HG03159 (cell line): Measurements from ENCODE around the gene FBXW9.
"Not testable (repeated sequence)": the region's sequence is repeated elsewhere in the genome, so short reads cannot be mapped to it uniquely, and the experiment has no call there.

ENCODE experiments used
- ATAC-seq: cut with Tn5 transposase; IDR thresholded peaks from one replicate; pipeline ENCODE4 v1.9.1; 2021; ENCODE audit warnings: mild to moderate bottlenecking, moderate library complexity; ENCODE audit not compliant: unreplicated experiment

The FBXW9 gene

DNA sequence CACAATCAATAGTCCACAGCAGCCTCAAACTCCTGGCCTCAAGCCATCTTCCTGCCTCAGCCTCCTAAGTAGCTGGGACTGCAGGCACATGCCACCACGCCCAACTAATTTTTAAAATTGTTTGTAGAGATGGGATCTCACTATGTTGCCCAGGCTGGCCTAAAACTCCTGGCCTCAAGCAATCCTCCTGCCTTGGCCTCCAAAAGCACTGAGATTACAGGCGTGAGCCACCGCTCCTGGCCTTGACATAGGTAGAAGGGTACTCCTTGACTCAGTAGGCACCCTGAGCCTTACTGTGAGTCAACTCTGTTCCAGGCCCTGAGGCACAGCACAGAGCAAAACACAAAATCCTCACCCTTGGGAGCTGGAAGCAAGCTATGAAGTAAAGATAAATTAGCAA, 19.5 kb upstream of the FBXW9 start:
- ATAC-seq = no peak

DNA sequence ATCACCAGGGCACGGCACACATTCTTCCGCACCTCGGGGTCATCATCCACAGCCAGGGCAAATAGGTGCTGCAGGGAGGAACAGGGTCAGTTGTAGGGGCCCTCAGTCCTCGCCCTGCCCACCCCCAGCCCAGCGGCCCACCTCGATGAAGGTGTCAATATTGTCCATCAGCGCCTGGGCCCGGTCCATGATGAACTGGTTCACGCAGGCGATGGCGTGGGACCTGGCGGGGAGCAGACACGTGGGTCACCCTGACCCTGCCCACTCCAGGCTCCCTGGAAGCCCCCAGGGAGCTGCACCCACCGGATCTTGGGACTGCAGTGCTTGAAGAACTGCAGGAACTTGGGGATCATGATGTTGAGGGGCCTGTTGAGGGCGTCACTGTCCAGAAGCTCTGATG, 18.7 kb upstream of the FBXW9 start:
- ATAC-seq = no peak

DNA sequence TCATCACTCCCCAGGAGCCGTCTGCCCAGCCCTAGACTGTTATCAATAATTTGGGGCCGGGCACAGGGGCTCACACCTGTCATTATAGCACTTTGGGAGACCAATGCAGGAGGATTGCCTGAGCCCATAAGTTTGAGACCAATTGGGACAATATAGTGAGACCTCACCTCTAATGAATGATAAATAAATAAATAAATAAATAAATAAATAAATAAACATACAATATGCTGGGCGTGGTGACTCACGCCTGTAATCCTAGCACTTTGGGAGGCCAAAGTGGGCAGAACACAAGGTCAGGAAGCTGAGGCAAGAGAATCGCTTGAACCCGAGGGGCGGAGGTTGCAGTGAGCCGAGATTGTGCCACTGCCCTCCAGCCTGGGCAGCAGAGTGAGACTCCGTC, 16.9 kb upstream of the FBXW9 start:
- not testable (repeated sequence) for ATAC-seq

DNA sequence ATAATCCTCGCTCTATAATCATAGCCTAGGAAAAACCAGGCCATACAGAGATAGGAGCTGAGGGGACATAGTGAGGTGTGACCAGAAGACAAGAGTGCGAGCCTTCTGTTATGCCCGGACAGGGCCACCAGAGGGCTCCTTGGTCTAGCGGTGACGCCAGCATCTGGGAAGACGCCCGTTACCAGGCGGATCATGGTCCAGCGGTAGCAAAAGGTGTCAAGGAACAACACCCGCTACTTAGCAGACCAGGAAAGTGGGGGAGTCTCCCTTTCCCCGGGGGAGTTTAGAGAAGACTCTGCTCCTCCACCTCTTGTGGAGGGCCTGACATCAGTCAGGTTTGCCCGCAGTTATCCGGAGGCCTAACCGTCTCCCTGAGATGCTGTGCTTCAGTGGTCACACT, 15.6 kb upstream of the FBXW9 start:
- ATAC-seq = not testable (repeated sequence)

DNA sequence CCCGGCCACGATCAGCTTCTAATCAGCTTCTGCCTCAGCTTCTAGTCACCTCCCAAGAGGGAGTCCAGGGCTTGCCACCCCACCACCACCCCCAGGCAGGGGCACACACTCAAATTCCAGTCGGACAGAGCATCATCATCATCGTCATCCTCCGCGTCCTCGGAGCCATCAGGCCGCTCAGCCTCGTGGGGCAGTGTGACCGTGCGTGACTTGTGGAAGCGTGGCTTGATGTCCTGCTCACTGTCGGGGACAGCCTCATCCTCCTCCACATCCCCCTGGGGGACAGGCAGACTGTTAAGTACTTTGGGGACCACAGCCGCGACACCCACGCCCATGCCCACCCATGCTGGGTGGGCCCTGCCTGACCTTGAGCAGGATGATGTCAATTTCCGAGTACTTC, 14.8 kb upstream of the FBXW9 start:
- no peak for ATAC-seq

DNA sequence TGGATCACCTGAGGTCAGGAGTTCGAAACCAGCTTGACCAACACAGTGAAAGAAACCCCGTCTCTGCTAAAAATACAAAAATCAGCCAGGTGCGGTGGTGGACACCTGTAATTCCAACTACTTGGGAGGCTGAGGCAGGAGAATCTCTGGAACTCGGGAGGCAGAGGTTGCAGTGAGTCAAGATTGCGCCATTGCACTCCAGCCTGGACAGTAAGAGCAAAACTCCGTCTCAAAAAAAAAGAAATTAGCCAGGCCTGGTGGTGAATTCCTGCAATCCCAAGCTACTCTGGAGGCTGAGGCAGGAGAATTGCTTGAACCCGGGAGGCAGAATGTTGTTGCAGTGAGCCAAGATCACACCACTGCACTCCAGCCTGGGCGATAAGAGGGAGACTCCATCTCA, 12.2 kb upstream of the FBXW9 start:
- ATAC-seq = no peak

DNA sequence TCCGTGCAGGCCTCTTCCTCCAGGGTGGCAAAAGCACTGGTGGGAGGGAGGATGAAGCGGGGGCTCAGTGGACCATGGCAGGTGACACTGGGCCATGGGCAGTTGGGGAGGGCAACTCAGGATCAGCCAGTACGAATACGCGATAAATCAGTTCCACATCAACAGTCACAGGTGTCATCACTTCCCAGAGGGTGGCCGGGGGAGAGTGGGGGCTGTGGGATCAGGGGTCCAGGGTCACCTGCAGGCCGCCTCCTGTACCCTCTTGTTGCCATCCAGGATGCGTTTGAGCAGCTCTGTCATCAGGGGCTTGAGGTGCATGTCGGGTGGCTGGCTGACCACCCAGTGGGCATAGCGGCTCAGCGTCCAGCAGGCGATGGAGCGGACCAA, 9.9 kb upstream of the FBXW9 start:
- no peak for ATAC-seq

DNA sequence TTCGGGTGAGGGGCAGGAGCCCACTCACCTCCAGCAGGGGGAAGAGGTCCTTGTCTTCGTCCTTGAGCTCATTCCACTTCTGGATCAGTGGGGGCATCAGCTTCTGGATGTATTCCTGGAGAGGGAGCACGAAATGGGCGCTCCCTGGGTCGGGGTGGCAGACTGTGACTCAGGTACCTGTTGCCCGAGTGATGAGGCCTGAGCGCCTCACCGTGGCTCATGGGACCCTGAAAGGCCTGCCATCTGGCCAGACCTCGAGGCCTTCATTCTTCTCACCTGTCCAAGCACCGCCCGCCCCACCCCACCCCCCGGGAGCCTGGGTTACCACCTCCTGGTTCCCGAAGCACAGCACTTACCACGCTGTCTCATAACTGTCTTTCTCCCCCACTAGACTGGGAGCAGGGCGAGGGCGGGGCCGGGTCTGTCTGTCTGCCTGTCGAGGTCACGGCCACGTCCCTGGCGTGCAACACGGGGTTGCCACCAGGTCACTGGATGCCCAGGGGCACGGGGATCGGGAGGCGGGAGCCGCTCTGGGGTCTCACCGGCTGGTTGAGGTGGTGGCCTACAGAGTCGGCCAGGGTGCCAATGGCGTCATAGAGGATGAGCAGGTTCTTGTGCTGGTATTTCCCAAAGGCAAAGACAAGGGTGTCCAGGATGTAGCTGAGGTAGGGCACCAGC, 9.4 kb upstream of the FBXW9 start:
- ATAC-seq = no peak

DNA sequence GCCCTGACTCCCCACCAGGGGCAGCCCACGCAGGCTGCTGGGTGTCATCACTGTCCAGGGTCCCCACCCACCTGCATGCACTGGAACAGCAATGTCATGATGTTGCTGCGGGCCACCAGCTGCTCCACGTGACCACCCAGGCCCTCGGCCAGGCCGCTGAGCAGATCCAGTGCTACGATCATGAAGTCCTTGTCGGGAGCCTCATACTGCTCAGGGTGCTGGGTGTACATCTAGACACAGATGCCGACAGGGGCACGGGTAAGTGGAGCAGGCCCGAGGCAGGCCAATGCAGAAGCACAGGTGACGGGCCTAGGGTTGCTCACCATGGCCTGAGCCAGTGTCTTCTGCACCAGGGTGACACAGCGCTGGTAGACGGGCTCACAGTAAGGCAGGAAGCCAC, 8.7 kb upstream of the FBXW9 start:
- ATAC-seq = no peak

DNA sequence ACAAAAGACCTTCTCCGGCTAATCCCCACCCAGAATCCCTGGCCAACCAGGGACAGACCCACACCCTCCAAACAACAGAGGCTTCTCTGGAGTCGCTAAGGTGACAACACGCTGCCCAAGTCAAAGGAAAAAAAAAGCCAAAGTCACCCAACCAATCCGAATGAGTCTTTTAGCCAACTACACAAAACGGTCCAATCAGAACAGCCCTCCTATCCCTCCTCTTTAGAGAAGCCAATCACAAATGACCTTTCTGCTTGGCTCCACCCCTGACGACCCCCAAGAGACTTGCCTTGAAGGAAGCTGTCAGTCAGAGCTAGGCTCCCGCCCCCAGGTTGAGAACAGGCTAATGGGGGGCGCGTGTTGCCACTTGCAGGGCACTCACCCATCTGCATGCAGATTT, 6.6 kb upstream of the FBXW9 start:
- ATAC-seq = no peak

DNA sequence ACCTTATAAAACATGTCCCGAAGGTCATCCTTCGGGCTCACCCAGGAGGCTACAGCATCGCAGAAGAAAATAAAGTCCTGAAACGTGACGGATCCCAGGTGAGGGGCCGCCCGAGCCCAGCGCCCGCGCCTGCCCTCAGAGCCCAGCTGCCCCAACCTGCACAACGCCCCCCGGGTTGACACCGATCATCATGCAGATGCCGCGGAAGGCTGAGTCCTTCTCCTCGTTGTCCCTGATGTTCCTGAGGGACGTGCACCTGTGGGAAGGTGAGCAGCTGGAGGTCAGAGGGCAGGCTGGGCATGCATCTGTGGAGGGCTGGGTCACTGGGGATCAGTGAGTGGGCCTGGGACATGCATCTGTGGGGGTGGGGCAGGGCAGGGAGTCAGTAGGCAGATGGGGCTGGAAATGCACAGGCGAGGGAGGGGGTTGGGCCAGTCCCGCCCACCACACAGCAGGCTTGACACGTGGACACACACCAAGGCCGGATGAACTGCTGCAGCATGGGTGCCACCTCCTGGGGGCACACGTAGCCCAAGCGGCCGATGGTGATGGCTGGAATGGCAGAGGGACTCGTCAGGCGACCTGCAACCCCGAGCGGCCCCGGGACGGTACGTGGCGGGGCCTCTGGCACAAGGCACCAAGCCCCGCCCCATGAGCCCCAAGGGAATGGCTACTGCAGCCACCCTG, 5.3 kb upstream of the FBXW9 start:
- ATAC-seq = no peak

DNA sequence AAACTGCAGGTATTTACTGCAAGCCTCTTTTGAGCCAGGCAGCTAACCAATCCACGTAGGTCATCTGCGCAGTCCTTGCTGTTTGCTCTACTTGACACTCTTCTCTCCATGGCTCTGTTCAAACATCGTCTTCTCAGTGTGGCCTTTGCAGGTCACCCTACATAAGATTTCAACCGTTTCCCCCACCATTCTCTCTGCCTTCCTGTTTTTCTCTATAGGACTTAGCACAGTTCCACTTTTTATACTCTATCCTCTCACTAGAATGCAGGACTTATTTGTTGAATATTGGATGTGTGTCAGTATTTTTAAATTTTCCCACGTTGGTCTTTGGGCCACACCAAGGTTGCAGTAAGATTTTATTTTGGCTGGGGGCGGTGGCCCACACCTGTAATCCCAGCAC, 1.7 kb upstream of the FBXW9 start:
- no peak for ATAC-seq

DNA sequence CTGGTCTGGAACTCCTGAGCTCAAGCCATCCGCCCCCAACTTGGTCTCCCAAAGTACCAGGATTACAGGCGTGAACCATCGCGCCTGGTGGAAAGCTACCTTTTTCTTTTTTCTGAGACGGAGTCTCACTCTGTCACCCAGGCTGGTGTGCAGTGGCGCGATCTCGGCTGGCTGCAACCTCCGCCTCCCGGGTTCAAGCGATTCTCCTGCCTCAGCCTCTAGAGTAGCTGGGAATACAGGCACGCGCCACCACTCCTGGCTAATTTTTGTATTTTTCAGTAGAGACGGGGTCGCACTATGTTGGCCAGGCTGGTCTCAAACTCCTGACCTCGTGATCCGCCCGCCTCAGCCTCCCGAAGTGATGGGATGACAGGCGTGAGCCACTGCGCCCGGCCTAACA, 994 bp upstream of the FBXW9 start:
- not testable (repeated sequence) for ATAC-seq

DNA sequence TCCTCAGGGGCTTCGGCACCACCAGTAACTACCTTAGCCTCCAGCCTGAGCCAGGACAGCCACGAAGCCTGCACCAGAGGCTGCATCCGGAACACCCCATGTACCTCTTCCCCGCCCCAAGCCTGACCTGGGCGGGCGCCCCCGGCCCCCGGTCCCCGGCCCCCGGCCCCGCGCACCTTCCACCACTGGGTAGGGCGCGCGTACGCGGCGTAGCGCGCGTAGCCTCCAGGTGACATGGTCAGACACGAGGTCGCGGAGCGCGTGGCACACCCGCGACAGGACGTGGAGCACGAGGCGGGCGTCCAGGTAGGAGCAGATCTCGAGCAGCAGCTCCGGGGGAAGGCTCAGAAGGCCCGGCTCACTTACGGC, 450 bp downstream of the FBXW9 start:
- peak; percentile 28 for ATAC-seq

DNA sequence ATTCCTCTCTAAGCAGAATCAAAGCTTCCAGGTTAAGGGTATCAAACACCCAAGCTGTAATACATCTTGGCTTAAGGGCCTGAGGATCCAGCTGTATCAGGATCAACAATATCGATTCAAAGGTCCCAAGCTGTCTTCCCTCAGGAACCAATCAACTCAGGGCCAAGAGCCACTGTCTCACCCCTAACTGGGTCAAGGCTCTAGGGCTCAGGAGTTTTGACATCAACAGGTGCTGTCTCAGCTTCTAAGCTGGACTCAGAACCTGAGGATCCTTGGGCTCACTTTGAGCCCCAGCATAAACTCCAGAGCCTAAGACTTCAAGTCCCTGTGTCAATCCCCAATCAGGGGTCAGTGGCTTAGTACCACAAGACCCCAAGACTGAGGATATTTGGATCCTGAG, 917 bp downstream of the FBXW9 start:
- no peak for ATAC-seq

DNA sequence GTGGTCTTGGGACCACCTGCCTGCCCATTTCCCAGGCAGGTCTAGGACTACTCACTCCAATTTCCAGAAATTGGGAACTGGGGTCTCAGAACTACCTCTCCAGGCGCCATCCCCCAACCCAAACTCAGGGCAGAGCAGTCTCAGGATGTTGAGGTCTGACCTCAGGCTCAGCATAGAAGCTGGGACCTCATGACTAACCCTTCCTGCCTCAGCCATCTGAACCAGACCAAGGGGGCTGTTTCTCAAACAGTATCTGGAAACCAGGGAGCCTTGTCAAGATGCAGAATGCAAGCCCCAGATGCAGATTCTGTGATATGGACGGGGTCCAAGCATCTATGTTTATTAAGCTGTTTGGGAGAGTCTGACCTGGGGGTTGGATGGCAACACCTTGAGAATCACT, 1.3 kb downstream of the FBXW9 start:
- no peak for ATAC-seq

DNA sequence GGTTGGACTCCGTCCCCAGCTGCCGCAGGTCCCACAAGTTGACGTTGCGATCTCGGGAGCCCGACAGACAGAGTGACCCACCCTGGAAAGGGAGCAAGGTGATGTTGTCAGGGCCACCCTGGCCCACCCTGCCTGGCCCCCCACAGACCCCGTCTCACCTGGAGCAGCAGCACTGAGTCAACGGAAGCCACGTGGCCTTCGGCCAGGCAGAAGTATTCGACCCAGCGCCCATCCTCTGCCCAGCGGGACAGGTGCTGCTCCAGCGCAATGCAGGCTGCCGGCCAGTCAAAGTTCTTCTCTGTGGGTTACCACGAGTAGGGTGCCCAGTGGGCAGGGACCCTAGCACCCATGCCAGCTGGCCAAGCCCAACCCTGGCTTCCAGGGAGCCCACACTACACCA, 1.8 kb downstream of the FBXW9 start:
- no peak for ATAC-seq

DNA sequence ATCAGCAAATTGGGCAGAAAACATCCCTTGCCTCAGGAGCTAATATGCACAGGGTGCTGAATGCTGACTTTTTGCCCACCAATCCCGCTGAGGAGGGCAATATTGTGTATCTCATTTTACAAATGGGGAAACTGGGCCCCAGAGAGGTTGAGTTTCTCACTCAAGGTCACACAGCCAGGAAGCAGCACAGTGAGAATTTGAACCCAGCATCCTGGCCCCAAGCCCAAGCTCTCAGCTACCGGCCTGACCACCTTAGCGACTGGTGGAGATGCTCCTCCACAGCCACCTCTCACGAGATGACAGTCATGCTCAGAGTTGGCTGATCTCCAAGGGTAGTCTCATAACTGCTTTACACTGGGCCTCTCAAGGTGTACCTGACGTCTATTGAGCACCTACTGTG, 3.5 kb downstream of the FBXW9 start:
- no peak for ATAC-seq

DNA sequence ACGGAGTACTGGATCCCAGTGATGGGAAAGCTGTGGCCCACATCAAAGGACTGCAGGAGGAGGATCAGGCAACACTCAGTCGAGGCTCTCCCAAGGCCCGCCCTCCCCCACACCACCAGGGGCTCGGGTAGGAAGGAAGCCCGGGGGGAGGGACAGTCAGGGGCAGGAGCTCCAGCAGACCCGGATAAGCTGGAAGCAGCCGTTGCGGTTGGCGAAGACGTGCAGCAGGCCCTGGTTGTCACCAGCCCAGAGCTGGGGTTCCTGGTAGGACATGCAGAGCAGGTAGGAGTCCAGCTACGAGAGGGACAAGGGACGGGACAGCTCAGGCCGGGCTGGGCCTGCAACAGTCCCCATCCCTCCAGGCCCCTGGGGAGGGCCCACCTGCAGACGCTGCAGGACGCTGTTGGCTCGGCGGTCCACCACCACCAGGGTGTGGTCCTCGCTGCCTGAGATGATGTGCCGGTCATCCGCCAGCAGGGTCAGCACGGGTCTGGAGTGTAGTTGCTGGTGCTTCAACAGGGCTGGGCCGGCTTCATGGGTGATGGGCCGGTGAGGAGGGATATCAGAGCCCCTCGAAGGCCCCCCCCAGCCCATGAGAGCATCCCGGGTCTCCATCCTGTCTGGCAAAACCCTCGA, 6.7 kb downstream of the FBXW9 start:
- no peak for ATAC-seq

DNA sequence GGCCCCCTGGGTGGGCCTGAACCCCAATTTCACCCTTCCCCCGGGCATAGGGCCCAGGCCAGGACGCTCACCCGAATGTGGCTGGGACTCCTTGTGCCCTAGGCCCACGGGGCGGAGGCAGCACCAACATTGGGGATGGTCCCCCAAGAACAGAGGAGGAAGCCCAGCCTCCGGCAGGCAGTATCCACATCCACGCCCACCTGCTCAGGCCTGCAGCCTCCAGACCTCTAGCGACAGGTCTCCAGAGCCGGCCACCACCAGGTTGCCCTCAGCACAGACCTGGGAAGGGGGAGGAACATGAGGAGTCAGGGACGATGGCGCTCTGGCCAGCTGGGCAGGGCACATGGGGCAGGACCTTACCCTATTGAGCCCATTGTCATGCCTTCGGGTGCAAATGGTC, 7.4 kb downstream of the FBXW9 start:
- no peak for ATAC-seq

DNA sequence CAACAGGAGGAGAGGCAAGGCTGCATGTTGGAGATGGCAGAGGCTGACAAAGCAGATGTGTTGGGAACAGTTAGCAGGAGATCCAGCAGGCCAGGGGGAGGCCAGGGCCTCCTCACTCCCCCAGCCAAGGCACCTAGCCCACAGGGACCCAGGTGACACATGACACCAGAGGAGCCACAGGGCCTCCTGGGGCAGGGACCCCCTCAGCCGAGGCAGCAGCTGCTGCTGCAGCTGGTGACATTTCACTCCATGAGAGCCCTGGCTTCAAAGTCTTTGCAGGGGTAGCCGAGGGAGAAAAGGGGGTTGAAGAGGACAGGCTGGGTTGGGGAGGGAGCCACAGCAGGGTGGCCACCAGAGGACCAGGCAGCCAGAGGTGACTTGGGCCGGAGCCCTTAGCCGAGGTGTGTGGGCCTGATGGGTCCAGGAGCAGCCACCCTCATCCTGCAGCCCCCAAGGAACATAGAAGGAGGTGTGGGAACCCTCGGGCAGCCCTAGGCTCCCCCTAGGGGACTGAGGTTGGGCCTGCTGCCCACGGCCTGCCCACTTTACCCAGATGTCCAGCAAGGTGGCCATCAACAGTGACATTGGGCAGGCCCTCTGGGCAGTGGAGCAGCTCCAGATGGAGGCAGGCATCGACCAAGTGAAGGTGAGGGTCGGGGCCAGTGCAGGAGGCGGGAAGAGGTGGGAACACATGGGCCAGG, 8.8 kb downstream of the FBXW9 start, which contains the start of gene GNG14:
Gene GNG14 (plus strand): TSS at position 503 of the 701 bp plus-strand sequence. CDS start 51 bp downstream, at position 554.
- no peak for ATAC-seq

DNA sequence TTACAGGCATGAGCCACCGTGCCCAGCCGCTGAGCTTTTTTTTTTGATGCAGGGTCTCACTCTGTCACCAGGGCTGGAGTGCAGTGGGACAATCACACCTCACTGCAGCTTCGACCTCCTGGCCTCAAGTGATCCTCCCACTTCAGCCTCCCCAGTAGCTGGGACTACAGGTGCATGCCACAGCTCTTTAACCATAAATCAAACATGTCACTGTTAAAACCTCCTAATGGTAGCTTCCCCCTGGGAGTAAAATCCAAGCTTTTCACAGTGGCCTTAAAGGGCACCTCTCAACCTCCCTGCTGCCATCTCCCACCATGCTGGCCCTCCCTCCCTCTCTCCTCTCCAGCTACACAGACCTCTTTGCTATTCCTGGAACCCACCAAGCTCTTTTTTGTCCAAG, 10.6 kb downstream of the FBXW9 start:
- ATAC-seq = no peak
